ENCODE results near the gene SEL1L3. TPM values are rescaled to one million over a fixed set of nuclear protein-coding genes. Genes with fewer than 3 reads are reported as not detected.

SEL1L3 gene
- total RNA-seq, 1 donor from 2014 or later = 62.7 TPM

GRCh38 chr4:25852103-25852502, 10.7 kb downstream of the SEL1L3 start:
- Mint-ChIP-seq H3K4me3 (ENCODE audit: low read depth) (no peak overlapping the region), H3K4me1 (ENCODE audit: low read depth) (peaks cover 12% of the 10 kb centered on the region), H3K27ac (no peak overlapping the region), H3K27me3 (no peaks in the 10 kb centered on the region), H3K36me3 (ENCODE audit: insufficient read depth) (peaks cover 9% of the 10 kb centered on the region), H3K9me3 (ENCODE audit: low read depth) (peaks cover 4% of the 10 kb centered on the region)
- TF ChIP-seq CTCF (IDR thresholded peaks at IDR 0.05; ENCODE audit: unreplicated experiment) = no peak
- DNase-seq (ENCODE audit: low spot score, unreplicated experiment) = no peak

GRCh38 chr4:25847329-25847728, 15.5 kb downstream of the SEL1L3 start:
- Mint-ChIP-seq H3K4me1 (ENCODE audit: low read depth) (no peaks in the 10 kb centered on the region), H3K27ac (no peak overlapping the region), H3K36me3 (ENCODE audit: insufficient read depth) (peaks cover 15% of the 10 kb centered on the region), H3K27me3 (no peaks in the 10 kb centered on the region), H3K9me3 (ENCODE audit: low read depth) (peaks cover 4% of the 10 kb centered on the region), H3K4me3 (ENCODE audit: low read depth) (no peak overlapping the region)
- no peak for DNase-seq (ENCODE audit: low spot score, unreplicated experiment)
- no peak for TF ChIP-seq CTCF (IDR thresholded peaks at IDR 0.05; ENCODE audit: unreplicated experiment)

- H3K4me3 Mint-ChIP-seq (ENCODE audit: low read depth) = no peak overlapping the region
- peaks cover 4% of the 10 kb centered on the region for H3K9me3 Mint-ChIP-seq (ENCODE audit: low read depth)
- peaks cover 13% of the 10 kb centered on the region for H3K36me3 Mint-ChIP-seq (ENCODE audit: insufficient read depth)
- H3K4me1 Mint-ChIP-seq (ENCODE audit: low read depth) = no peaks in the 10 kb centered on the region
- TF ChIP-seq CTCF (IDR thresholded peaks at IDR 0.05; ENCODE audit: unreplicated experiment) = no peak
- no peak for DNase-seq (ENCODE audit: low spot score, unreplicated experiment)
- no peaks in the 10 kb centered on the region for H3K27me3 Mint-ChIP-seq
- H3K27ac Mint-ChIP-seq = no peak overlapping the region
Observed at GRCh38 chr4:25845841-25846653, 16.7 kb downstream of the SEL1L3 start.

GRCh38 chr4:25844961-25845712, 17.7 kb downstream of the SEL1L3 start:
- Mint-ChIP-seq H3K27me3 (no peaks in the 10 kb centered on the region), H3K4me1 (ENCODE audit: low read depth) (no peaks in the 10 kb centered on the region), H3K36me3 (ENCODE audit: insufficient read depth) (peaks cover 18% of the 10 kb centered on the region), H3K9me3 (ENCODE audit: low read depth) (peaks cover 4% of the 10 kb centered on the region), H3K4me3 (ENCODE audit: low read depth) (no peak overlapping the region), H3K27ac (no peak overlapping the region)
- no peak for DNase-seq (ENCODE audit: low spot score, unreplicated experiment)
- TF ChIP-seq CTCF (IDR thresholded peaks at IDR 0.05; ENCODE audit: unreplicated experiment) = no peak

GRCh38 chr4:25843340-25844097, 19.3 kb downstream of the SEL1L3 start:
- peaks cover 2% of the 10 kb centered on the region for H3K9me3 Mint-ChIP-seq (ENCODE audit: low read depth)
- no peak for TF ChIP-seq CTCF (IDR thresholded peaks at IDR 0.05; ENCODE audit: unreplicated experiment)
- no peaks in the 10 kb centered on the region for H3K4me1 Mint-ChIP-seq (ENCODE audit: low read depth)
- DNase-seq (ENCODE audit: low spot score, unreplicated experiment) = no peak
- H3K4me3 Mint-ChIP-seq (ENCODE audit: low read depth) = no peak overlapping the region
- no peaks in the 10 kb centered on the region for H3K27me3 Mint-ChIP-seq
- no peak overlapping the region for H3K27ac Mint-ChIP-seq
- H3K36me3 Mint-ChIP-seq (ENCODE audit: insufficient read depth) = peaks cover 22% of the 10 kb centered on the region
